Measurements from ENCODE around the gene MYO1H. TPM values are rescaled to one million over a fixed set of nuclear protein-coding genes. Genes with fewer than 3 reads are reported as not detected.
"Not testable (repeated sequence)": the region's sequence is repeated elsewhere in the genome, so short reads cannot be mapped to it uniquely, and the experiment has no call there.

Gene MYO1H
- total RNA-seq, 2 experiments from 2014 or later, result not detected

- Mint-ChIP-seq H3K27me3 (ENCODE audit: low read depth) (peaks cover 45% of the 10 kb centered on the region), H3K4me1 (ENCODE audit: low read depth) (peaks cover 11% of the 10 kb centered on the region), H3K36me3 (ENCODE audit: low read depth) (no peaks in the 10 kb centered on the region), H3K27ac (no peak overlapping the region), H3K4me3 (peak overlapping the region; percentile 65), H3K9me3 (no peaks in the 10 kb centered on the region)
- peak; percentile 15 for DNase-seq
- CTCF ChIA-PET, result no interaction called here
- intact Hi-C loops (cut with micrococcal nuclease), result no loop called here
Measured at GRCh38 chr12:109310247-109311125, 37.2 kb upstream of the MYO1H start.

- H3K27ac Mint-ChIP-seq; intact Hi-C loops (cut with micrococcal nuclease); DNase-seq; H3K4me3 Mint-ChIP-seq; H3K36me3 Mint-ChIP-seq (ENCODE audit: low read depth); CTCF ChIA-PET; H3K4me1 Mint-ChIP-seq (ENCODE audit: low read depth); H3K9me3 Mint-ChIP-seq: not testable (repeated sequence)
- H3K27me3 Mint-ChIP-seq (ENCODE audit: low read depth), result peaks cover 12% of the 10 kb centered on the region
Measured at GRCh38 chr12:109321294-109321693, 26.4 kb upstream of the MYO1H start.

- Mint-ChIP-seq H3K36me3 (ENCODE audit: low read depth) (no peaks in the 10 kb centered on the region), H3K4me3 (no peak overlapping the region), H3K27me3 (ENCODE audit: low read depth) (peaks cover 7% of the 10 kb centered on the region), H3K9me3 (no peaks in the 10 kb centered on the region), H3K4me1 (ENCODE audit: low read depth) (no peaks in the 10 kb centered on the region), H3K27ac (no peak overlapping the region)
- intact Hi-C loops (cut with micrococcal nuclease), result no loop called here
- CTCF ChIA-PET, result interaction anchor here (0.6 kb wide), 1 partner anchor 317 kb away, joined by 3 read pairs; no protein-coding TSS in a partner anchor
- DNase-seq, result no peak
Measured at GRCh38 chr12:109329003-109329402, 18.7 kb upstream of the MYO1H start.

- Mint-ChIP-seq H3K27me3 (ENCODE audit: low read depth) (peaks cover 8% of the 10 kb centered on the region), H3K27ac (no peak overlapping the region), H3K36me3 (ENCODE audit: low read depth) (no peaks in the 10 kb centered on the region), H3K9me3 (no peaks in the 10 kb centered on the region), H3K4me3 (no peak overlapping the region), H3K4me1 (ENCODE audit: low read depth) (no peaks in the 10 kb centered on the region)
- no peak for DNase-seq
- intact Hi-C loops (cut with micrococcal nuclease), result no loop called here
- CTCF ChIA-PET, result no interaction called here
Measured at GRCh38 chr12:109329686-109330085, 18.0 kb upstream of the MYO1H start.

- H3K4me3 Mint-ChIP-seq, result no peak overlapping the region
- no peak overlapping the region for H3K27ac Mint-ChIP-seq
- H3K9me3 Mint-ChIP-seq, result no peaks in the 10 kb centered on the region
- H3K4me1 Mint-ChIP-seq (ENCODE audit: low read depth), result no peaks in the 10 kb centered on the region
- DNase-seq, result no peak
- H3K36me3 Mint-ChIP-seq (ENCODE audit: low read depth), result no peaks in the 10 kb centered on the region
- intact Hi-C loops (cut with micrococcal nuclease), result no loop called here
- peaks cover 11% of the 10 kb centered on the region for H3K27me3 Mint-ChIP-seq (ENCODE audit: low read depth)
- CTCF ChIA-PET, result interaction anchor here (0.7 kb wide), 2 partner anchors 13 to 64 kb away, joined by 3 to 4 read pairs; no protein-coding TSS in a partner anchor
Measured at GRCh38 chr12:109330282-109331230, 17.1 kb upstream of the MYO1H start.

GRCh38 chr12:109331301-109331952, 16.3 kb upstream of the MYO1H start:
- intact Hi-C loops (cut with micrococcal nuclease), result no loop called here
- no peaks in the 10 kb centered on the region for H3K36me3 Mint-ChIP-seq (ENCODE audit: low read depth)
- peaks cover 11% of the 10 kb centered on the region for H3K27me3 Mint-ChIP-seq (ENCODE audit: low read depth)
- no peaks in the 10 kb centered on the region for H3K9me3 Mint-ChIP-seq
- no peak overlapping the region for H3K27ac Mint-ChIP-seq
- no peaks in the 10 kb centered on the region for H3K4me1 Mint-ChIP-seq (ENCODE audit: low read depth)
- DNase-seq, result no peak
- CTCF ChIA-PET, result interaction anchor here (0.7 to 0.9 kb wide), 4 partner anchors 12 to 63 kb away, joined by 3 to 4 read pairs (median 4); no protein-coding TSS in a partner anchor
- H3K4me3 Mint-ChIP-seq, result no peak overlapping the region

- intact Hi-C loops (cut with micrococcal nuclease), result no loop called here
- no peak overlapping the region for H3K27ac Mint-ChIP-seq
- H3K4me1 Mint-ChIP-seq (ENCODE audit: low read depth), result no peaks in the 10 kb centered on the region
- peaks cover 12% of the 10 kb centered on the region for H3K27me3 Mint-ChIP-seq (ENCODE audit: low read depth)
- H3K36me3 Mint-ChIP-seq (ENCODE audit: low read depth), result no peaks in the 10 kb centered on the region
- CTCF ChIA-PET, result no interaction called here
- H3K4me3 Mint-ChIP-seq, result no peak overlapping the region
- DNase-seq, result no peak
- no peaks in the 10 kb centered on the region for H3K9me3 Mint-ChIP-seq
Measured at GRCh38 chr12:109334887-109335286, 12.8 kb upstream of the MYO1H start.

GRCh38 chr12:109336593-109336992, 11.1 kb upstream of the MYO1H start:
- Mint-ChIP-seq H3K9me3 (no peaks in the 10 kb centered on the region), H3K27me3 (ENCODE audit: low read depth) (peaks cover 8% of the 10 kb centered on the region), H3K4me3 (no peak overlapping the region), H3K27ac (no peak overlapping the region), H3K36me3 (ENCODE audit: low read depth) (no peaks in the 10 kb centered on the region), H3K4me1 (ENCODE audit: low read depth) (no peaks in the 10 kb centered on the region)
- DNase-seq, result no peak
- intact Hi-C loops (cut with micrococcal nuclease), result no loop called here
- CTCF ChIA-PET, result no interaction called here

- CTCF ChIA-PET, result interaction anchor here (0.5 kb wide), 1 partner anchor 12 kb away, joined by 4 read pairs; no protein-coding TSS in a partner anchor
Measured at GRCh38 chr12:109343677-109344076, 4.0 kb upstream of the MYO1H start.

GRCh38 chr12:109345428-109345827, 2.3 kb upstream of the MYO1H start:
- Mint-ChIP-seq H3K4me1 (ENCODE audit: low read depth) (no peaks in the 10 kb centered on the region), H3K27me3 (ENCODE audit: low read depth) (peaks cover 9% of the 10 kb centered on the region), H3K9me3 (no peaks in the 10 kb centered on the region), H3K4me3 (no peak overlapping the region), H3K36me3 (ENCODE audit: low read depth) (no peaks in the 10 kb centered on the region), H3K27ac (no peak overlapping the region)
- DNase-seq, result no peak
- CTCF ChIA-PET, result interaction anchor here (0.7 kb wide), 1 partner anchor 571 kb away, joined by 3 read pairs; no protein-coding TSS in a partner anchor
- intact Hi-C loops (cut with micrococcal nuclease), result no loop called here

More at GRCh38 chr12:109343677-109344076, 4.0 kb upstream of the MYO1H start:
- H3K36me3 Mint-ChIP-seq (ENCODE audit: low read depth), result no peaks in the 10 kb centered on the region
- no peak overlapping the region for H3K4me3 Mint-ChIP-seq
- peaks cover 7% of the 10 kb centered on the region for H3K27me3 Mint-ChIP-seq (ENCODE audit: low read depth)
- no peak for DNase-seq
- no peaks in the 10 kb centered on the region for H3K9me3 Mint-ChIP-seq
- intact Hi-C loops (cut with micrococcal nuclease), result no loop called here
- no peaks in the 10 kb centered on the region for H3K4me1 Mint-ChIP-seq (ENCODE audit: low read depth)
- no peak overlapping the region for H3K27ac Mint-ChIP-seq

GRCh38 chr12:109346920-109347319, 780 bp upstream of the MYO1H start:
- Mint-ChIP-seq H3K27ac (no peak overlapping the region), H3K4me3 (no peak overlapping the region), H3K36me3 (ENCODE audit: low read depth) (no peaks in the 10 kb centered on the region), H3K4me1 (ENCODE audit: low read depth) (no peaks in the 10 kb centered on the region), H3K27me3 (ENCODE audit: low read depth) (peaks cover 9% of the 10 kb centered on the region), H3K9me3 (no peaks in the 10 kb centered on the region)
- DNase-seq, result peak; percentile 26
- CTCF ChIA-PET, result interaction anchor here (0.8 to 1.9 kb wide), 2 partner anchors 35 to 38 kb away, joined by 3 to 5 read pairs; no protein-coding TSS in a partner anchor
- intact Hi-C loops (cut with micrococcal nuclease), result loop anchor here (2.0 kb wide), 1 partner anchor 46 kb away; no protein-coding TSS in a partner anchor

- no peak for DNase-seq
- intact Hi-C loops (cut with micrococcal nuclease), result no loop called here
- H3K27ac Mint-ChIP-seq, result no peak overlapping the region
- H3K4me1 Mint-ChIP-seq (ENCODE audit: low read depth), result no peaks in the 10 kb centered on the region
- CTCF ChIA-PET, result no interaction called here
- H3K27me3 Mint-ChIP-seq (ENCODE audit: low read depth), result peaks cover 9% of the 10 kb centered on the region
- no peaks in the 10 kb centered on the region for H3K9me3 Mint-ChIP-seq
- no peak overlapping the region for H3K4me3 Mint-ChIP-seq
- no peaks in the 10 kb centered on the region for H3K36me3 Mint-ChIP-seq (ENCODE audit: low read depth)
Measured at GRCh38 chr12:109352184-109352583, 4.5 kb downstream of the MYO1H start.
